MCF 10A (cell line): ENCODE measurements around the gene TAGLN3. TPM values are rescaled to one million over a fixed set of nuclear protein-coding genes. Genes with fewer than 3 reads are reported as not detected.

Experiments
- Bru-seq: library from RNA; stranded (reverse); fragments of 400-500 nt; gene quantifications from one replicate; lab custom pipeline; 2021; lab: Mats Ljungman, UMichigan
- BruChase-seq, 2 experiments: library from RNA; stranded (reverse); fragments of 400-500 nt; gene quantifications; one replicate each; lab custom pipeline; 2021; lab: Mats Ljungman, UMichigan
- BruUV-seq: library from RNA; stranded (reverse); fragments of 400-500 nt; replicated peaks from 2 replicates; lab custom pipeline; 2021; lab: Mats Ljungman, UMichigan
- CTCF ChIA-PET: fragments of 300-600 bp; sonication (Branson Sonifier 250); formaldehyde crosslinking; extraction: SDS; loops from one replicate; lab custom pipeline; 2021; ENCODE audit warnings: antibody characterized with exemption, inconsistent platforms; lab: Yijun Ruan, JAX
- POLR2A ChIA-PET: fragments of 300-600, 350-650 bp; sonication (Branson Sonifier 250); formaldehyde crosslinking; extraction: SDS; loops from one replicate; lab custom pipeline; 2020; ENCODE audit warnings: antibody characterized with exemption, inconsistent platforms; lab: Yijun Ruan, JAX
- DNase-seq: peaks from one replicate; pipeline ENCODE4 v3.0.0-alpha.2; 2018; ENCODE audit not compliant: unreplicated experiment
- H3K27ac Mint-ChIP-seq: one replicate; pipeline ENCODE4 v1.8.0; 2022; ENCODE audit warnings: mild to moderate bottlenecking, low read depth, mixed read lengths; ENCODE audit not compliant: unreplicated experiment
- H3K27me3 Mint-ChIP-seq: one replicate; pipeline ENCODE4 v1.8.0; 2022; ENCODE audit warnings: mixed read lengths; ENCODE audit not compliant: insufficient read depth, unreplicated experiment
- H3K36me3 Mint-ChIP-seq: one replicate; pipeline ENCODE4 v1.8.0; 2022; ENCODE audit warnings: mild to moderate bottlenecking, moderate library complexity, mixed read lengths; ENCODE audit not compliant: insufficient read depth, unreplicated experiment
- H3K4me1 Mint-ChIP-seq: one replicate; pipeline ENCODE4 v1.8.0; 2022; ENCODE audit warnings: mixed read lengths; ENCODE audit not compliant: insufficient read depth, unreplicated experiment
- H3K4me3 Mint-ChIP-seq: one replicate; pipeline ENCODE4 v1.8.0; 2022; ENCODE audit warnings: mild to moderate bottlenecking, moderate library complexity, mixed read lengths; ENCODE audit not compliant: unreplicated experiment
- H3K9me3 Mint-ChIP-seq: one replicate; pipeline ENCODE4 v1.8.0; 2022; ENCODE audit warnings: mixed read lengths; ENCODE audit not compliant: unreplicated experiment
- CTCF ChIP-seq: fragments of 200-600 bp; IDR thresholded peaks from one replicate; pipeline ENCODE4 v1.8.0; 2022; ENCODE audit warnings: antibody characterized with exemption, mild to moderate bottlenecking; ENCODE audit not compliant: unreplicated experiment
- intact Hi-C: fragments of 100-400 bp; cut with micrococcal nuclease; formaldehyde crosslinking; loops from 2 replicates; pipeline ENCODE4 v1.14.1; 2022
- long read RNA-seq: library from polyadenylated mRNA; stranded (forward); transcript quantifications from one replicate; pipeline ENCODE4 v2.0.0, GENCODE V29; 2022
- total RNA-seq: library from RNA; stranded (reverse); gene quantifications from 2 replicates; pipeline ENCODE4 v1.2.3, GENCODE V29; 2022

The TAGLN3 gene
- total RNA-seq (not detected in 2 replicates), Bru-seq, nascent RNA (percentile 43 among the genes with signal in this experiment), BruChase-seq, experiment 1, labeled RNA remaining after a 6-hour chase (percentile 42 among the genes with signal in this experiment), BruChase-seq, experiment 2, labeled RNA remaining after a 2-hour chase (percentile 29 among the genes with signal in this experiment)
- long read RNA-seq, result 0 reads

- no peak within 1 kb of the TSS for H3K27ac Mint-ChIP-seq
- peaks cover 9% of the 10 kb centered on the region for H3K4me1 Mint-ChIP-seq
- ChIA-PET POLR2A (interaction anchor here (1.0 kb wide), 1 partner anchor 14 kb away, joined by 6 read pairs; no protein-coding TSS in a partner anchor), CTCF (interaction anchor here (0.8 to 7.0 kb wide), 6 partner anchors 8 to 44 kb away, joined by 3 to 43 read pairs (median 14); no protein-coding TSS in a partner anchor)
- DNase-seq, result peak; percentile 29
- H3K9me3 Mint-ChIP-seq, result no peaks in the 10 kb centered on the region
- H3K36me3 Mint-ChIP-seq, result no peaks in the 10 kb centered on the region
- intact Hi-C loops, result no loop called here
- no peaks in the 10 kb centered on the region for H3K27me3 Mint-ChIP-seq
- peak within 1 kb of the TSS; percentile 50 for H3K4me3 Mint-ChIP-seq
- no TSS peak for BruUV-seq
- TF ChIP-seq CTCF, result no peak
Measured at GRCh38 chr3:111998636-111999483, at the start of gene TAGLN3. TAGLN3 (plus strand) TSS chr3:111998922; CDS start chr3:111999423, 501 bp downstream.

GRCh38 chr3:111949712-111950111 is 49.0 kb upstream of the TAGLN3 start:
- POLR2A ChIA-PET, result interaction anchor here (0.7 kb wide), 2 partner anchors 103 to 136 kb away, joined by 3 to 4 read pairs; no protein-coding TSS in a partner anchor
- no peak for TF ChIP-seq CTCF
- intact Hi-C loops, result no loop called here
- H3K9me3 Mint-ChIP-seq, result no peaks in the 10 kb centered on the region
- DNase-seq, result no peak
- peaks cover 7% of the 10 kb centered on the region for H3K4me1 Mint-ChIP-seq
- no TSS peak for BruUV-seq
- peaks cover 98% of the 10 kb centered on the region for H3K36me3 Mint-ChIP-seq
- no peaks in the 10 kb centered on the region for H3K27me3 Mint-ChIP-seq
- H3K27ac Mint-ChIP-seq, result no peak overlapping the region
- no peak overlapping the region for H3K4me3 Mint-ChIP-seq
- CTCF ChIA-PET, result no interaction called here

GRCh38 chr3:111951032-111951431 is 47.7 kb upstream of the TAGLN3 start:
- POLR2A ChIA-PET, result interaction anchor here (0.5 to 1.2 kb wide), 4 partner anchors 16 to 1056 kb away, joined by 3 to 6 read pairs (median 3); no protein-coding TSS in a partner anchor
- Mint-ChIP-seq H3K27me3 (no peaks in the 10 kb centered on the region), H3K36me3 (peaks cover 86% of the 10 kb centered on the region), H3K4me3 (no peak overlapping the region), H3K4me1 (peaks cover 7% of the 10 kb centered on the region), H3K9me3 (no peaks in the 10 kb centered on the region), H3K27ac (no peak overlapping the region)
- TF ChIP-seq CTCF, result no peak
- intact Hi-C loops, result no loop called here
- DNase-seq, result no peak
- no TSS peak for BruUV-seq
- CTCF ChIA-PET, result interaction anchor here (0.5 to 1.9 kb wide), 8 partner anchors 13 to 234 kb away, joined by 3 to 7 read pairs (median 4); no protein-coding TSS in a partner anchor

GRCh38 chr3:111952086-111952485 is 46.6 kb upstream of the TAGLN3 start:
- Mint-ChIP-seq H3K4me3 (no peak overlapping the region), H3K9me3 (no peaks in the 10 kb centered on the region), H3K36me3 (peaks cover 86% of the 10 kb centered on the region), H3K27me3 (no peaks in the 10 kb centered on the region), H3K27ac (no peak overlapping the region), H3K4me1 (no peaks in the 10 kb centered on the region)
- no TSS peak for BruUV-seq
- ChIA-PET POLR2A (interaction anchor here (1.0 kb wide), 1 partner anchor 15 kb away, joined by 6 read pairs; no protein-coding TSS in a partner anchor), CTCF (interaction anchor here (1.6 to 1.9 kb wide), 2 partner anchors 16 to 235 kb away, joined by 5 to 7 read pairs; no protein-coding TSS in a partner anchor)
- no peak for TF ChIP-seq CTCF
- DNase-seq, result no peak
- intact Hi-C loops, result no loop called here
